SK-N-SH (cell line): ENCODE results near the gene MCTP2.

ENCODE experiments used
- CTCF ChIP-seq: fragments of 200-600 bp; sonication (generic); IDR thresholded peaks from 2 replicates; pipeline ENCODE4 v1.6.1; 2017; ENCODE audit warnings: antibody characterized with exemption, mild to moderate bottlenecking, moderate library complexity
- EP300 ChIP-seq, 2 experiments: IDR thresholded peaks; 2 replicates each; pipeline versions ENCODE4 v1.4.0 to v1.6.1; 2012; ENCODE audit warnings: borderline replicate concordance in 1 of 2, low read depth in 1 of 2, low read length in 1 of 2

DNA sequence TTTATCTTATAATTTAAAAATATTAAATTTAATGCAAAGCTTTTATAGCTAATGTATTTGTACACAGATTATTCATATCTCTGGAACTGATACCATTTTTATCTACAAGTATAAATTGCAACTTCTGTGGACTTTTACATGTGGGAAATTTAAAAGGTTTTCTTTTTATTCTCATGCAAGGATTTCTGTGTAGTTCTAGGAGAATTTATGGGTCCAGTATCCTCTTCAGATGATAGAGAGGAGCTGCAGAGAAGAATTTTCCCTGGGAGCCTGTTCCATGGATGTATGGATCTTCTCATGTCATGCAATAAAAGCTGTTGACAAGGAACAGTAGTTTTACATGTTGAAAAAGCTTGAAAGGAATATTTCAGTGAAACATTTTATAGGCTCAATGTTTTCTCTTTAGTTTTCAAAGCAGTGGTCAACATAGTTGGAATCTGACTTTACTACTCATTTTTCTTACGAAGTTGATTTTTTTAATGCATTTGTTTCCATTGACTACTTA, 119.7 kb downstream of the MCTP2 start:
- no peak for TF ChIP-seq CTCF
- TF ChIP-seq EP300 (IDR thresholded peaks at IDR 0.05; ENCODE audit: borderline replicate concordance in 1 of 2, low read depth in 1 of 2, low read length in 1 of 2): no peak
